Neuron (in vitro differentiated cells): ENCODE data around the gene TP53I13.

Source experiments
- H2AFZ ChIP-seq: one replicate; pipeline ENCODE4 v1.6.1; 2013; ENCODE audit warnings: low read depth, mild to moderate bottlenecking, inconsistent platforms, low read length, moderate library complexity
- H3K27me3 ChIP-seq: one replicate; pipeline ENCODE4 v1.6.1; 2013; ENCODE audit warnings: low read length; ENCODE audit not compliant: insufficient read depth
- H3K36me3 ChIP-seq: one replicate; pipeline ENCODE4 v1.6.1; 2013; ENCODE audit warnings: low read length; ENCODE audit not compliant: insufficient read depth
- H3K4me1 ChIP-seq: one replicate; pipeline ENCODE4 v1.6.1; 2013; ENCODE audit warnings: low read length; ENCODE audit not compliant: insufficient read depth
- H3K4me3 ChIP-seq: 2 replicates; pipeline ENCODE4 v1.5.1; 2013; ENCODE audit warnings: mild to moderate bottlenecking, low read length, moderate library complexity
- H3K9me3 ChIP-seq: one replicate; pipeline ENCODE4 v1.6.1; 2013; ENCODE audit warnings: low read length

The TP53I13 gene

GRCh38 chr17:29559640-29560039, 8.9 kb upstream of the TP53I13 start:
- Histone ChIP-seq H3K4me3 (no peak overlapping the region), H3K27me3 (no peaks in the 10 kb centered on the region), H2AFZ (no peak overlapping the region), H3K36me3 (peaks cover 8% of the 10 kb centered on the region), H3K9me3 (no peaks in the 10 kb centered on the region), H3K4me1 (no peaks in the 10 kb centered on the region)

- no peaks in the 10 kb centered on the region for H3K9me3 ChIP-seq
- no peak overlapping the region for H3K4me3 ChIP-seq
- H3K36me3 ChIP-seq = peaks cover 8% of the 10 kb centered on the region
- no peaks in the 10 kb centered on the region for H3K27me3 ChIP-seq
- no peaks in the 10 kb centered on the region for H3K4me1 ChIP-seq
- no peak overlapping the region for H2AFZ ChIP-seq
These were observed 8.2 kb upstream of the TP53I13 start for GRCh38 chr17:29560316-29560715.

- no peaks in the 10 kb centered on the region for H3K4me1 ChIP-seq
- no peak overlapping the region for H2AFZ ChIP-seq
- H3K9me3 ChIP-seq = no peaks in the 10 kb centered on the region
- no peaks in the 10 kb centered on the region for H3K27me3 ChIP-seq
- peaks cover 8% of the 10 kb centered on the region for H3K36me3 ChIP-seq
- no peak overlapping the region for H3K4me3 ChIP-seq
These were observed 6.7 kb upstream of the TP53I13 start for GRCh38 chr17:29561554-29562517.

GRCh38 chr17:29562615-29563014, 5.9 kb upstream of the TP53I13 start:
- no peak overlapping the region for H3K4me3 ChIP-seq
- H3K36me3 ChIP-seq = peaks cover 8% of the 10 kb centered on the region
- no peaks in the 10 kb centered on the region for H3K27me3 ChIP-seq
- no peaks in the 10 kb centered on the region for H3K9me3 ChIP-seq
- no peak overlapping the region for H2AFZ ChIP-seq
- no peaks in the 10 kb centered on the region for H3K4me1 ChIP-seq

- Histone ChIP-seq H2AFZ (no peak overlapping the region), H3K9me3 (no peaks in the 10 kb centered on the region), H3K4me1 (no peaks in the 10 kb centered on the region), H3K36me3 (peaks cover 8% of the 10 kb centered on the region), H3K4me3 (no peak overlapping the region), H3K27me3 (no peaks in the 10 kb centered on the region)
These were observed 4.7 kb upstream of the TP53I13 start for GRCh38 chr17:29563816-29564215.

- Histone ChIP-seq H3K4me1 (peaks cover 8% of the 10 kb centered on the region), H3K9me3 (no peaks in the 10 kb centered on the region), H3K4me3 (peak overlapping the region; percentile 84), H2AFZ (peak overlapping the region; percentile 83), H3K36me3 (peaks cover 8% of the 10 kb centered on the region), H3K27me3 (no peaks in the 10 kb centered on the region)
These were observed 2.6 kb upstream of the TP53I13 start for GRCh38 chr17:29565643-29566472.

- H3K4me1 ChIP-seq = peaks cover 8% of the 10 kb centered on the region
These were observed 1.8 kb upstream of the TP53I13 start, which contains the start of gene ABHD15 for GRCh38 chr17:29566473-29567303. Gene ABHD15, minus strand, starts transcription at chr17:29567037. Its CDS starts 71 bp downstream, at chr17:29566966.

GRCh38 chr17:29567304-29567553, 1.3 kb upstream of the TP53I13 start:
- H3K9me3 ChIP-seq = no peaks in the 10 kb centered on the region
- H3K4me1 ChIP-seq = peaks cover 8% of the 10 kb centered on the region
- peaks cover 16% of the 10 kb centered on the region for H3K36me3 ChIP-seq
- H3K27me3 ChIP-seq = no peaks in the 10 kb centered on the region
- peak overlapping the region; percentile 84 for H3K4me3 ChIP-seq
- H2AFZ ChIP-seq = peak overlapping the region; percentile 83

More at GRCh38 chr17:29566473-29567303, 1.8 kb upstream of the TP53I13 start, which contains the start of gene ABHD15:
- H3K4me3 ChIP-seq = peak within 1 kb of the TSS; percentile 84
- H2AFZ ChIP-seq = peak within 1 kb of the TSS; percentile 83
- H3K27me3 ChIP-seq = no peaks in the 10 kb centered on the region
- H3K9me3 ChIP-seq = no peaks in the 10 kb centered on the region
- H3K36me3 ChIP-seq = peaks cover 16% of the 10 kb centered on the region

- H3K4me1 ChIP-seq = peaks cover 8% of the 10 kb centered on the region
- no peaks in the 10 kb centered on the region for H3K27me3 ChIP-seq
These were observed 759 bp upstream of the TP53I13 start for GRCh38 chr17:29567554-29568330.

GRCh38 chr17:29569245-29569950, 897 bp downstream of the TP53I13 start:
- peak overlapping the region; percentile 84 for H3K4me3 ChIP-seq
- peaks cover 8% of the 10 kb centered on the region for H3K4me1 ChIP-seq
- H3K9me3 ChIP-seq = no peaks in the 10 kb centered on the region
- no peaks in the 10 kb centered on the region for H3K27me3 ChIP-seq
- peak overlapping the region; percentile 83 for H2AFZ ChIP-seq
- H3K36me3 ChIP-seq = peaks cover 32% of the 10 kb centered on the region

More at GRCh38 chr17:29567554-29568330, 759 bp upstream of the TP53I13 start:
- Histone ChIP-seq H3K9me3 (no peaks in the 10 kb centered on the region), H3K4me3 (peak overlapping the region; percentile 84), H3K36me3 (peaks cover 19% of the 10 kb centered on the region), H2AFZ (peak overlapping the region; percentile 83)

- no peaks in the 10 kb centered on the region for H3K9me3 ChIP-seq
- H3K27me3 ChIP-seq = no peaks in the 10 kb centered on the region
- H3K4me1 ChIP-seq = peaks cover 8% of the 10 kb centered on the region
- H3K36me3 ChIP-seq = peaks cover 43% of the 10 kb centered on the region
- no peak overlapping the region for H2AFZ ChIP-seq
- H3K4me3 ChIP-seq = no peak overlapping the region
These were observed 2.0 kb downstream of the TP53I13 start for GRCh38 chr17:29570521-29570920.
